NT2/D1 (cell line): ENCODE results near the gene STRADB.
A peak's percentile ranks its signal among the peaks of the same experiment; 100 is the strongest.

Experiments used
- DNase-seq: peaks from one replicate; pipeline ENCODE4 v3.0.0-alpha.2; 2011; ENCODE audit warnings: low read depth, low spot score
- H3K27me3 ChIP-seq: 2 replicates; pipeline ENCODE4 v1.6.0; 2011; ENCODE audit warnings: mild to moderate bottlenecking; ENCODE audit not compliant: insufficient read length, insufficient read depth
- H3K36me3 ChIP-seq: 2 replicates; pipeline ENCODE4 v1.6.1; 2011; ENCODE audit warnings: mild to moderate bottlenecking, low read length, mixed read lengths; ENCODE audit not compliant: insufficient read depth, insufficient read length
- H3K4me1 ChIP-seq: 2 replicates; pipeline ENCODE4 v1.5.1; 2011; ENCODE audit not compliant: insufficient read depth, insufficient read length
- H3K4me3 ChIP-seq: 2 replicates; pipeline ENCODE4 v1.5.1; 2011; ENCODE audit warnings: low read depth; ENCODE audit not compliant: insufficient read length
- H3K9ac ChIP-seq: 2 replicates; pipeline ENCODE4 v1.6.0; 2011; ENCODE audit warnings: low read depth; ENCODE audit not compliant: insufficient read length
- H3K9me3 ChIP-seq: 2 replicates; pipeline ENCODE4 v1.5.1; 2011; ENCODE audit warnings: mild to moderate bottlenecking, low read length; ENCODE audit not compliant: insufficient read depth
- SUZ12 ChIP-seq: IDR thresholded peaks from 2 replicates; pipeline ENCODE4 v1.6.1; 2011; ENCODE audit not compliant: insufficient read length, insufficient read depth; ENCODE audit errors: extremely low read depth
- YY1 ChIP-seq: IDR thresholded peaks from 2 replicates; pipeline ENCODE4 v1.6.1; 2011; ENCODE audit not compliant: insufficient read length, insufficient read depth
- ZNF274 ChIP-seq: IDR thresholded peaks from 2 replicates; pipeline ENCODE4 v1.6.1; 2011; ENCODE audit warnings: mild to moderate bottlenecking, low read depth, low read length

Gene STRADB

DNA sequence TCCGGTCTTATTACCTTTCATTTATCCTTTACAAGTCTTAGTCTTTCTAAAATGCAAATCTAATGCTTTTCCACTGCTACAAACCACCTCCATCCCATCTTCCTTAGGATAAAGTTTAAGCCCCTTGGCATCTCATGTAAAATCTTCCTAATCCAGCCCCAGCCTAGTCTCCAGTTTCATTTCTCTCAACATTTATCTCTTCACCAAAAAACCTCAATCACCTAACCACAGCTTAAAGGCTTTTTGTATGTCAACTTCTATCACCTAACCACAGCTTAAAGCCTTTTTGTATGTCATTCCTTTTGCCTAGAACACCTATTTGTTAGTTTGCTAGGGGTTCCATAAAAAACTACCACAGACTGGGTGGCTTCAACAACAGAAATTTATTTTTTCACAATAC lies 4.5 kb upstream of the STRADB start:
- Histone ChIP-seq H3K4me1 (no peaks in the 10 kb centered on the region), H3K27me3 (no peaks in the 10 kb centered on the region), H3K9me3 (no peaks in the 10 kb centered on the region), H3K4me3 (no peak overlapping the region), H3K9ac (no peak overlapping the region), H3K36me3 (peaks cover 22% of the 10 kb centered on the region)
- no peak for DNase-seq
- TF ChIP-seq ZNF274: no peak
- TF ChIP-seq SUZ12: no peak
- no peak for TF ChIP-seq YY1

GRCh38 chr2:201448061-201448460 lies 3.5 kb upstream of the STRADB start:
- no peaks in the 10 kb centered on the region for H3K9me3 ChIP-seq
- no peak for TF ChIP-seq SUZ12
- TF ChIP-seq YY1: no peak
- TF ChIP-seq ZNF274: no peak
- H3K9ac ChIP-seq: no peak overlapping the region
- DNase-seq: no peak
- peaks cover 22% of the 10 kb centered on the region for H3K36me3 ChIP-seq
- no peaks in the 10 kb centered on the region for H3K4me1 ChIP-seq
- H3K4me3 ChIP-seq: no peak overlapping the region
- peaks cover 2% of the 10 kb centered on the region for H3K27me3 ChIP-seq

DNA sequence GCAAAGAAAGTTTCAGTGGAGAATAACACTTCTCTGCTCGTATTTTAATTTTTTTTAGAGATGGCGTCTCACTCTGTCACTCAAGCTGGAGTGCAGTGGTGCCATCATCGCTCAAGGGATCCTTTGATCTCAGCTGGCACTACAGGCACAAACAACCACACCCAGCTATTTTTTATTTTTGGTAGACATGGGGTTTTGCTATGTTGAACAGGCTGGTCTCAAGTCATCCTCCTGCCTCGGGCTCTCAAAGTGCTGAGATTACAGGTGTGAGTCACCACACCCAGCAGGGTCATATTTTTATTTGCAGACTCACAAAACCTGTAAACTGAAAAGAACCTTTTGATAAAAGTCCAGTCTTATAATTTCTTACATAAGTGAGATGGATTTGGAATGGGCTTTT lies 2.8 kb upstream of the STRADB start:
- TF ChIP-seq SUZ12 (no peak), YY1 (no peak), ZNF274 (no peak)
- H3K4me1 ChIP-seq: no peaks in the 10 kb centered on the region
- no peaks in the 10 kb centered on the region for H3K9me3 ChIP-seq
- H3K4me3 ChIP-seq: no peak overlapping the region
- DNase-seq: no peak
- peaks cover 22% of the 10 kb centered on the region for H3K36me3 ChIP-seq
- no peak overlapping the region for H3K9ac ChIP-seq
- peaks cover 7% of the 10 kb centered on the region for H3K27me3 ChIP-seq

- H3K9me3 ChIP-seq: no peaks in the 10 kb centered on the region
Observed at GRCh38 chr2:201450954-201451291, 617 bp upstream of the STRADB start.

DNA sequence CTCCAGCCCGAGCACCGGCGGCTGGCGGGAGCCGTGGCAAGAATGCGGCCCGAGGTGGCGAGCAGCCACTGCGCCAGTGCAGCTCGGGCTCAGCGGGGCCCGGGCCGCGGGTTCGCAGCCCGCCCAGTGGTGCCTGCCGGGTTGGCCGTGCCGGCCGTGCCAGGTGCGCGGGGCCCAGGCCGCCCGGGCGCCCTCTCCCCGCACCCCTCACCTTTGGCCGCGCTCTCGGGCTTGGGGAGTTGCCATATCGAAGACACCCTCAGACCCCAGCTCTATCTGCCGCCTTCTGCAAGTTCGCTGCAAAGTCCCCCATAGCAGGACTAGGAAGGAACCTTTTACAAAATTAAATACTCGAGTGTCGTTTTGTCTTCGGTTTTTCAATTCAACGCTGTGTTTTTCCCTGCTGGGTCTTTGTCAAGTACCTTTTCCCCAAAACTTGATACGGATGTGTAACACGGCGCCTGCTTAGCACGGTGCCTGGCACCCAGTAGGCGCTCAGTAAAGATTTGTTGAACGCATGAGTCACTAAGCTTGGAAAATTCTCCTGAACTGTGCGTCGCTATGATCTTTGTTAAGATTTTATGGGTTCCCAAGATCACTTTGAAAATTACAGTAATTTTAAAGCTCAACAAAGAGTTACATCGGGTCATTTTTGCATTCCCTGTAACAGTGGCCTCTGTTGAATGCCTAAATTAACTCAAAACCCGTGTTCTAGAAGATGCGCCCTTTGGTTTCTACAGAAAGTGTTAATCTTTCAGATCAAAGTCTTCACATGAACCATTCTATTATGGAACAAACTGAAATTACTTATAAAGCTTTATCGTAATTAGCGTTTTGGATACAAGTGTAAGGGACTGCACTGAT lies 750 bp downstream of the STRADB start:
- no peak for TF ChIP-seq SUZ12
- no peak for TF ChIP-seq ZNF274
- no peak for TF ChIP-seq YY1
- H3K36me3 ChIP-seq: peaks cover 22% of the 10 kb centered on the region
- no peaks in the 10 kb centered on the region for H3K9me3 ChIP-seq
- H3K4me3 ChIP-seq: peak overlapping the region; percentile 98
- DNase-seq: no peak
- peak overlapping the region; percentile 87 for H3K9ac ChIP-seq
- no peaks in the 10 kb centered on the region for H3K4me1 ChIP-seq
- H3K27me3 ChIP-seq: peaks cover 7% of the 10 kb centered on the region

More at GRCh38 chr2:201450954-201451291, 617 bp upstream of the STRADB start:
- peak overlapping the region; percentile 87 for H3K9ac ChIP-seq
- H3K36me3 ChIP-seq: peaks cover 27% of the 10 kb centered on the region
- TF ChIP-seq YY1: no peak
- no peak for TF ChIP-seq SUZ12
- TF ChIP-seq ZNF274: no peak
- no peaks in the 10 kb centered on the region for H3K4me1 ChIP-seq
- H3K4me3 ChIP-seq: peak overlapping the region; percentile 98
- H3K27me3 ChIP-seq: peaks cover 7% of the 10 kb centered on the region
- no peak for DNase-seq

GRCh38 chr2:201452922-201453643 lies 1.5 kb downstream of the STRADB start:
- H3K4me1 ChIP-seq: no peaks in the 10 kb centered on the region
- H3K9ac ChIP-seq: no peak overlapping the region
- no peaks in the 10 kb centered on the region for H3K9me3 ChIP-seq
- no peak for TF ChIP-seq SUZ12
- no peak for TF ChIP-seq ZNF274
- no peak for TF ChIP-seq YY1
- no peak overlapping the region for H3K4me3 ChIP-seq
- peaks cover 14% of the 10 kb centered on the region for H3K36me3 ChIP-seq
- peaks cover 7% of the 10 kb centered on the region for H3K27me3 ChIP-seq
- no peak for DNase-seq

DNA sequence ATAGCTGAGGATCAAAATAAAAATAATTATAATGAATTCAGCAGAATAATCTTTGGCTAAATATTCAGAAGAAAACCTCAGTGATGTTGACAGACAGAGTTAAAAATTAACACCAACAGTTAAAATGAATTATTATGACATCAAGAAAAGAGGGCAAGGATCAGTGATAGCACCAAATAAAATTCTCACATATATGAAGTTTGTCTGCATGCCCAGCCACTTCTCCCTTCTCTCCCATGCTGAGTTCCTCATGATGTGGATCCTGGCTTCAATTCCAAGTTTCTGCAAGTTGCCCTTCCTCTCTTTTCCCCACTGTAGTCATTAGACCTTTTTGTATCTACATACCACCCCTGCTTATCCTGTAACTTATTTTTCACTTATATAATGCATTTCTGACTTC lies 6.8 kb downstream of the STRADB start:
- TF ChIP-seq YY1: no peak
- TF ChIP-seq SUZ12: no peak
- TF ChIP-seq ZNF274: no peak
- DNase-seq: no peak
- Histone ChIP-seq H3K4me3 (no peak overlapping the region), H3K36me3 (peaks cover 17% of the 10 kb centered on the region), H3K9me3 (no peaks in the 10 kb centered on the region), H3K9ac (no peak overlapping the region), H3K27me3 (peaks cover 2% of the 10 kb centered on the region), H3K4me1 (no peaks in the 10 kb centered on the region)
